Activated CD4-positive, alpha-beta T cell treated with anti-CD3 and anti-CD28 coated beads for 4 hours (primary cell): Measurements from ENCODE around the gene ELAPOR2.

Experiments used
- DNase-seq, 2 donors: peaks; one replicate each; pipeline ENCODE4 v3.0.0-alpha.2; 2020

Gene ELAPOR2

GRCh38 chr7:87039691-87040299, 19.7 kb downstream of the ELAPOR2 start:
- DNase-seq = peak; percentile 12 to 21

GRCh38 chr7:87038993-87039690, 20.3 kb downstream of the ELAPOR2 start:
- no peak for DNase-seq

GRCh38 chr7:87036985-87037384, 22.5 kb downstream of the ELAPOR2 start:
- no peak for DNase-seq

- DNase-seq = no peak
These were observed 26.7 kb downstream of the ELAPOR2 start for GRCh38 chr7:87032604-87033339.

GRCh38 chr7:87029078-87029477, 30.4 kb downstream of the ELAPOR2 start:
- no peak for DNase-seq

- DNase-seq = no peak
These were observed 30.8 kb downstream of the ELAPOR2 start for GRCh38 chr7:87028636-87029035.

- DNase-seq = no peak
These were observed 31.6 kb downstream of the ELAPOR2 start for GRCh38 chr7:87027900-87028299.

GRCh38 chr7:87021285-87021684, 38.2 kb downstream of the ELAPOR2 start:
- no peak for DNase-seq

GRCh38 chr7:87016606-87017005, 42.8 kb downstream of the ELAPOR2 start:
- no peak for DNase-seq

- no peak for DNase-seq
These were observed 45.6 kb downstream of the ELAPOR2 start for GRCh38 chr7:87013840-87014190.

GRCh38 chr7:87013136-87013839, 46.2 kb downstream of the ELAPOR2 start:
- no peak for DNase-seq
